Right atrium auricular region (tissue), 2 donors: ENCODE results near the gene MS4A15. TPM values are rescaled to one million over a fixed set of nuclear protein-coding genes. Genes with fewer than 3 reads are reported as not detected.
"Not testable (repeated sequence)": the region's sequence is repeated elsewhere in the genome, so short reads cannot be mapped to it uniquely, and the experiment has no call there.

ENCODE experiments used
- DNase-seq: peaks from one replicate; pipeline ENCODE4 v3.0.0-alpha.2; 2019; ENCODE audit warnings: low spot score
- H3K27ac ChIP-seq, 2 donors: fragments of 200-600 bp; sonication (generic); 1 replicate in 1 of 2; 2 replicates in 1 of 2; pipeline ENCODE4 v1.5.1; 2016 to 2019
- H3K27me3 ChIP-seq, 2 donors: fragments of 200-600 bp; sonication (generic); one replicate each; pipeline versions ENCODE4 v1.5.1 to v1.6.0; 2017 to 2019
- H3K36me3 ChIP-seq: fragments of 200-600 bp; sonication (generic); one replicate; pipeline ENCODE4 v1.5.1; 2016
- H3K4me1 ChIP-seq, 2 donors: fragments of 200-600 bp; sonication (generic); one replicate each; pipeline versions ENCODE4 v1.5.1 to v1.6.0; 2017 to 2019
- H3K4me3 ChIP-seq, 2 donors: fragments of 200-600 bp; sonication (generic); 1 replicate in 1 of 2; 2 replicates in 1 of 2; pipeline ENCODE4 v1.5.1; 2017 to 2019; ENCODE audit warnings: mild to moderate bottlenecking in 1 of 2, moderate library complexity in 1 of 2
- H3K9me3 ChIP-seq, 2 donors: fragments of 200-600 bp; sonication (generic); one replicate each; pipeline ENCODE4 v1.5.1; 2019
- total RNA-seq, 2 donors: library from RNA; depleted of rRNA; stranded (reverse); fragments of >200 nt; gene quantifications; one replicate each; pipeline ENCODE4 v1.1.0, GENCODE V29; 2016
- TF ChIP-seq, protein P1 (sequence below), 2 donors: fragments of 200-600 bp; sonication (generic); IDR thresholded peaks; one replicate each; pipeline ENCODE4 v1.5.1; 2019; ENCODE audit warnings: antibody characterized with exemption in 2 of 2

The MS4A15 gene
- total RNA-seq, 2 donors from 2014 or later, result not detected

DNA sequence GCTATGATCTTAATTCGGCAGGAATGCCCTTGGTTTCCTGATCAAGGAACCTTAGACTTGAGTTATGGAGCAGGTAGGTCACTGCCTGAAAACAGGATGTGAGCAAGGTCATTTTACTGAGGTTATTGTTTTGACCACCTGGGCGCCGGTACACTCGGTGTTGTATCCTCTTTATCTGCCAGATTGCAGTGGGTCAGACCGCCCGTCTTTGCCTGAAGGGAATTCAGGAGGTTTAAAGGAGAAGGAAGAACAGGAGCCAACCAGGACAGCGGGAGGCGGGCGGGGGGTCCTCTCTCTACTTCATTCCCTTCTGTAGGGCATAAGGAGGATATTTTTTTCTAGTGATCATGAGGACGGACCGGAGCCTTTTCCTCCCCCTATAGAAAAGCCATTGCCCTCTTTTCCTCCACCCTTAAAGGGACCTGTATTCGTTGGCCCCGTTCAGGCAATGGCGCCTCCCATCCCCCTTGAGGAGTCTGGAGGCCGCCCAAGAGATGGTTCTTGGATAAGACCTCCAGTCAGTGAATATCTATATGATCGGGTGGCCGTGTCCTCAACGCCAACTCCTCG, 649 bp downstream of the MS4A15 start:
- no peak for DNase-seq

DNA sequence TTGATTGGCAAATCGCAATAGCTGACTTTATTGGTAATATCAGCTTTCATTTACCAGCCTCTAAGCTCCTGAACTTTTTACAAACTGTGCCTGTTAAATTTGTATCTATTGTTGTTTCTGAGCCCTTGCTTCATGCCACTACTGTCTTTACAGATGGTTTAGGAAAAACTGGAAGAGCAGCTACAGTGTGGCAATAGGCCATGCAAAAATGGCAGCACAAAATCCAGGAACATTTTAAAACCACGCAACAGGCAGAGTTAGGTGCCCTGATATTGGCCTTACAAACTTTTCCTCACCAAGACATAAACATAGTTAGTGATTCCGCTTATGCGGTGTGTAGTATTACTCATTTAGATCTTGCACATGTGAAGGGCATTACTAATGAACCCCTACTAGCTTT, 2.0 kb downstream of the MS4A15 start:
- not testable (repeated sequence) for H3K27me3 ChIP-seq, H3K36me3 ChIP-seq, DNase-seq, H3K27ac ChIP-seq, H3K9me3 ChIP-seq, H3K4me3 ChIP-seq, H3K4me1 ChIP-seq

More for the DNA sequence above, 649 bp downstream of the MS4A15 start:
- no peaks in the 10 kb centered on the region for H3K36me3 ChIP-seq
- peaks cover 0 to 5% of the 10 kb centered on the region in 2 donors for H3K4me1 ChIP-seq
- TF ChIP-seq, protein P1, sequence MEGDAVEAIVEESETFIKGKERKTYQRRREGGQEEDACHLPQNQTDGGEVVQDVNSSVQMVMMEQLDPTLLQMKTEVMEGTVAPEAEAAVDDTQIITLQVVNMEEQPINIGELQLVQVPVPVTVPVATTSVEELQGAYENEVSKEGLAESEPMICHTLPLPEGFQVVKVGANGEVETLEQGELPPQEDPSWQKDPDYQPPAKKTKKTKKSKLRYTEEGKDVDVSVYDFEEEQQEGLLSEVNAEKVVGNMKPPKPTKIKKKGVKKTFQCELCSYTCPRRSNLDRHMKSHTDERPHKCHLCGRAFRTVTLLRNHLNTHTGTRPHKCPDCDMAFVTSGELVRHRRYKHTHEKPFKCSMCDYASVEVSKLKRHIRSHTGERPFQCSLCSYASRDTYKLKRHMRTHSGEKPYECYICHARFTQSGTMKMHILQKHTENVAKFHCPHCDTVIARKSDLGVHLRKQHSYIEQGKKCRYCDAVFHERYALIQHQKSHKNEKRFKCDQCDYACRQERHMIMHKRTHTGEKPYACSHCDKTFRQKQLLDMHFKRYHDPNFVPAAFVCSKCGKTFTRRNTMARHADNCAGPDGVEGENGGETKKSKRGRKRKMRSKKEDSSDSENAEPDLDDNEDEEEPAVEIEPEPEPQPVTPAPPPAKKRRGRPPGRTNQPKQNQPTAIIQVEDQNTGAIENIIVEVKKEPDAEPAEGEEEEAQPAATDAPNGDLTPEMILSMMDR (IDR thresholded peaks at IDR 0.05), result no peak
- no peaks in the 10 kb centered on the region for H3K27me3 ChIP-seq
- H3K9me3 ChIP-seq, result no peaks in the 10 kb centered on the region
- H3K27ac ChIP-seq, result no peak overlapping the region
- H3K4me3 ChIP-seq, result no peak overlapping the region

DNA sequence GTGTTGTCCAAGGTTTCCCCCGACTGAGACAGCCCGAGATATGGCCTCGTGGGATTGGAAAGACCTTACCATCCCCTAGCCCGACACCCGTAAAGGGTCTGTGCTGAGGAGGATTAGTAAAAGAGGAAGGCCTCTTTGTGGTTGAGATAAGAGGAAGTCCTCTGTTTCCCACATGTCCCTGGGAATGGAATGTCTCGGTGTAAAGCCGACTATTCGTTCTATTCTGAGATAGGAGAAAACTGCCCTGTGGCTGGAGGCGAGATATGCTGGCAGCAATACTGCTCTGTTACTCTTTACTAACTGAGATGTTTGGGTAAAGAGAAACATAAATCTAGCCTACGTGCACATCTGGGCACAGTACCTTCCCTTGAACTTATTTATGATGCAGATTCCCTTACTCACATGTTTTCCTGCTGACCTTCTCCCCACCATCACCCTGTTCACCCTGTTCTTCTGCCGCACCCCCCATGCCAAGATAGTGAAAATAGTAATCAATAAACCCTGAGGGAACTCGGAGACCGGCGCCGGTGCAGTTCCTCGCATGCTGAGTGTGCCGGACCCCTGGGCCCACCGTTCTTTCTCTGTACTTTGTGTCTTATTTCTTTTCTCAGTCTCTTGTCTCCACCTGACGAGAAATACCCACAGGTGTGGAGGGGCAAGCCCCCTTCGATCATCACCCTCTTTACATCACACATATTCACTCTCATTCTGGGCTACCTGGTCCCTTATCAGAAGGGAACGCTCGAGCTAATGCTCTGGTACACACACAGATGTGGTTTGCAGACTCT, 3.0 kb downstream of the MS4A15 start:
- H3K36me3 ChIP-seq, DNase-seq, H3K4me3 ChIP-seq, H3K27ac ChIP-seq, H3K4me1 ChIP-seq, H3K9me3 ChIP-seq, H3K27me3 ChIP-seq: not testable (repeated sequence)

DNA sequence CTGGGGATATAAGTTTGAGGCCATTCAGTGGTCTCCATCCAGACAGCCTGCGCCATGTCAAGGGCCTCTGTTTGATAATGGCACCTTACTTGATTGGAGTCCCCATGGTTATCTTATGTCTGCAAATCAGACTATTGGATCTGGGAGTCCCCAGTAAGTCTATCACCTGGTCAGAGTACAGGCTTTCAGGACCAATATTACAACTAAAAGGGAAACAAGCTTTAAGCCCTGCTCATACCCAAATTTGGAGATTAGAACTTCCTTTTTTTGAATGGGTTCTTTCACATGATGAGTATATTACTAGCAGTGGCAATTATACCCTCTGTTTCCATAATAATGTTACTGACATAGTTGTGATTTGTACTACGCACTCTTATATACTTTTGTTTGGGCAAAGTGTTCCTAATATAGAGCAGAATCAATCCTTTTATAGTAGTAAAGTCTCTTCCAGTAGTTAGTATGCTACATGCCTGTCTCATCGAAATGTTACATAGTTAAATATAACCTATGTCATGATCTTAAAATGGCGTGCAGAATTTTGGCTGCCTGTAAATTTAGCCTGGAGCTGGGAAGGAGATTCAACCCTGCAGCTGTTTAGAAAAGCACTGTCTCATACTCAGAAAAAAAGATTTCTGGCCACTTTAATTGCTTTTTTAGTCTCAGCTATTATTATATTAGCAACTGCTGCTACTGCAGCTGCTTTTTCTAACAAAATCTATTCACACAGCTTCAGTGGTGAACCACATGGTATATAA, 4.9 kb downstream of the MS4A15 start:
- no peaks in the 10 kb centered on the region for H3K27me3 ChIP-seq

DNA sequence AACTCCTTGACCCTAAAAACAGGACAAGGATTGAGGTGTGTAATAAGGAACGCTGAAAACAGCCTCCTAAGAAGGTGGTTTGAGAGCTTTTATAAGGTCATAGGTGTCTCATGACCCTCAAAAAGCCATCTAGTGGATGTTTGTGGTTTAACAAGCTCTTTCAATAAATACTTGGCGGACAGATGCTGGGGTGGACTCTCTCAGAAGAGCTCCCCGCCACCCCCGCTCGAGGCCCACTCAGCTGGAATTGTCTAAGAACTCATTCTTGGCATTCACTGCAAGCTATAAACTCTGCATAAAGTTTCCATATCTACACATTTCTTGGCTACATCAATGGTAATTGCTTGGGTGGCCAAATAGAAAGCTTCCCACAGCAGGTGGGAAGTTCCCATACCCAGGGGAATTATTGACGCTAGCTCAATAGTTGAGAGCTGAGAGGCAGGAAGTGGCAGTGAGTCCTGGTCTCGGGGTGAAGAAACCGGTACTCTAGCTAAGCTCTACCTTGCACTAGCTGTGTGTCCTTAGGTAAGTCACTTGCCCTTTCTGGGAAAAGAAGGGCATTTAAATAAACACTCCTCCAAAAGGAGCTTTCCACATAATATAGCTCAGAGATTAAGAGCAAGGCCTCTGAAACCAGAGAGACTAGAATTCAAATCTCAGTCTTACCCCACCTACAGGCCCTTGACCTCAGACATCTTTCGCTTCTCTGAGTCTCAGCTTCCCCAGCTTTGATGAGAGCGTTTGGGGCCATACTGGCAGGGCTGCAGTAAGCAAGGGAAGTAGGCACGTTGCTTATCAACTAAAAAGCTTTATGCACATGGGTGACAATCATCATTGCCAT, 6.4 kb downstream of the MS4A15 start:
- DNase-seq, result no peak
- no peak overlapping the region for H3K27ac ChIP-seq
- H3K27me3 ChIP-seq, result no peaks in the 10 kb centered on the region
- peaks cover 0 to 5% of the 10 kb centered on the region in 2 donors for H3K4me1 ChIP-seq
- H3K9me3 ChIP-seq, result no peaks in the 10 kb centered on the region
- H3K36me3 ChIP-seq, result no peaks in the 10 kb centered on the region
- TF ChIP-seq, protein P1 (IDR thresholded peaks at IDR 0.05), result no peak
- H3K4me3 ChIP-seq, result no peak overlapping the region

More for the DNA sequence above, 4.9 kb downstream of the MS4A15 start:
- Histone ChIP-seq H3K27ac (no peak overlapping the region), H3K36me3 (no peaks in the 10 kb centered on the region), H3K9me3 (no peaks in the 10 kb centered on the region), H3K4me1 (peaks cover 0 to 5% of the 10 kb centered on the region in 2 donors), H3K4me3 (no peak overlapping the region)
- no peak for DNase-seq
- TF ChIP-seq, protein P1 (IDR thresholded peaks at IDR 0.05), result no peak

DNA sequence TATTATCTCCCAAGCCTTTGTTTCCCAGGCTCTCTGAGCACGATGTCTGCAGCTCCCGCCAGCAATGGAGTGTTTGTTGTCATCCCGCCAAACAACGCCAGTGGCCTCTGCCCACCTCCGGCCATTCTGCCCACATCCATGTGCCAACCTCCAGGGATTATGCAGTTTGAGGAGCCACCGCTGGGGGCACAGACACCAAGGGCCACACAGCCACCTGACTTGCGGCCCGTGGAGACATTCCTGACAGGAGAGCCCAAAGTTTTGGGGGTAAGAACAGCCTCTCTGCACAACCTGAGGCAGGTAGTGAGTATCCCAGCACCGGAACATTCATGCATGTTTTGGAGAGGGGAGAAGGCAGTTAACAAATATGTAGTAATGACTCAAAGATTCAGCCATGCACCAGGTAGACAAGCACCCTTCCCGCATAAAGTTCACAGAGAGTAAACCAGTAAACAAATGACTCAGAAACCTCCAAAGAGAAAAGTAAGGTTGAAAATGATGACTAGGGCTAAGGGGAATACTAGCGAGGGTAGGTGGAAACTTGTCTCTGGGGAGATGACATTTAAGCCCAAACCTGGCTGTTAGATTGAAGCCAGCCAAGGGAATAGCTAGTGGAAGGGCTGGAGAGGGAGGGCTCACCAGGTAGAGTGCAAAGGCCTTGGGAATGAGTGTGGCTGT, 7.2 kb downstream of the MS4A15 start:
- TF ChIP-seq, protein P1 (IDR thresholded peaks at IDR 0.05), result no peak
- Histone ChIP-seq H3K27me3 (no peaks in the 10 kb centered on the region), H3K4me1 (peaks cover 0 to 5% of the 10 kb centered on the region in 2 donors), H3K4me3 (no peak overlapping the region), H3K9me3 (no peaks in the 10 kb centered on the region), H3K36me3 (no peaks in the 10 kb centered on the region), H3K27ac (no peak overlapping the region)
- no peak for DNase-seq
